H1 (cell line): Measurements from ENCODE around the gene CLIC1. TPM values are rescaled to one million over a fixed set of nuclear protein-coding genes. Genes with fewer than 3 reads are reported as not detected.

Source experiments
- CTCF ChIA-PET: fragments of 300-600 bp; sonication (Branson Sonifier 250); formaldehyde crosslinking; loops from one replicate; lab custom pipeline; 2021; ENCODE audit not compliant: partially characterized antibody; lab: Charles Lee
- POLR2A ChIA-PET: fragments of 300-600 bp; sonication (Branson Sonifier 250); formaldehyde crosslinking; loops from one replicate; lab custom pipeline; 2021; ENCODE audit warnings: inconsistent platforms; ENCODE audit not compliant: partially characterized antibody; lab: Charles Lee
- DNase-seq, 2 experiments: peaks; one replicate each; pipeline versions ENCODE4 v3.0.0 to v3.0.0-alpha.2; 2010 to 2022; ENCODE audit warnings: low spot score in 2 of 2, low read depth in 1 of 2, mixed read lengths in 1 of 2
- FAIRE-seq: peaks from 2 replicates; lab custom pipeline; 2011; peaks lifted over from hg19 to GRCh38; lab: Jason Lieb, UNC
- H2AFZ ChIP-seq: 2 replicates; pipeline ENCODE4 v1.8.1; 2012; ENCODE audit warnings: low read length, inconsistent platforms
- H2AK5ac ChIP-seq: 2 replicates; pipeline ENCODE4 v1.6.1; 2013; ENCODE audit warnings: low read depth, low read length
- H2BK120ac ChIP-seq: replicated peaks from 2 replicates; pipeline ENCODE3; 2013; ENCODE audit warnings: low read depth, low read length, inconsistent platforms
- H2BK12ac ChIP-seq: 2 replicates; pipeline ENCODE4 v1.6.1; 2013; ENCODE audit warnings: low read depth, low read length
- H2BK15ac ChIP-seq: 2 replicates; pipeline ENCODE4 v1.6.1; 2013; ENCODE audit warnings: low read length
- H2BK20ac ChIP-seq: 2 replicates; pipeline ENCODE4 v1.6.1; 2013; ENCODE audit warnings: low read length
- H2BK5ac ChIP-seq: 2 replicates; pipeline ENCODE4 v1.6.1; 2013; ENCODE audit warnings: low read depth, low read length
- H3K14ac ChIP-seq: 2 replicates; pipeline ENCODE4 v1.6.1; 2013; ENCODE audit warnings: inconsistent platforms; ENCODE audit not compliant: insufficient read length
- H3K18ac ChIP-seq: 2 replicates; pipeline ENCODE4 v1.6.1; 2013; ENCODE audit warnings: low read length; ENCODE audit errors: extremely low read depth
- H3K23ac ChIP-seq: 2 replicates; pipeline ENCODE4 v1.6.1; 2013; ENCODE audit warnings: inconsistent platforms; ENCODE audit not compliant: insufficient read length
- H3K23me2 ChIP-seq: 2 replicates; pipeline ENCODE4 v1.6.1; 2013; ENCODE audit warnings: low read depth, low read length
- H3K27ac ChIP-seq: 2 replicates; pipeline ENCODE4 v1.6.1; 2011; ENCODE audit warnings: low read depth, low read length, inconsistent platforms
- H3K27me3 ChIP-seq, 4 experiments: replicated peaks in 1 of 4; 1 replicate in 1 of 4; 2 replicates in 3 of 4; pipeline versions ENCODE4 v1.6.1 to v1.8.1; 2011 to 2013; ENCODE audit warnings: low read length in 3 of 4, mild to moderate bottlenecking in 3 of 4, inconsistent platforms in 2 of 4, mixed read lengths in 2 of 4, moderate library complexity in 1 of 4; ENCODE audit not compliant: control insufficient read depth in 3 of 4, insufficient read depth in 3 of 4; ENCODE audit errors: extremely low read depth in 1 of 4
- H3K36me3 ChIP-seq, 4 experiments: 2 replicates each; pipeline versions ENCODE4 v1.6.1 to v1.8.1; 2011 to 2013; ENCODE audit warnings: mild to moderate bottlenecking in 4 of 4, low read length in 3 of 4, moderate library complexity in 2 of 4, control low read depth in 1 of 4, inconsistent platforms in 1 of 4; ENCODE audit not compliant: insufficient read depth in 4 of 4, control insufficient read depth in 2 of 4
- H3K4ac ChIP-seq: replicated peaks from 2 replicates; pipeline ENCODE3; 2013; ENCODE audit warnings: low read length, low read depth, mixed read lengths, inconsistent platforms; ENCODE audit not compliant: insufficient read length
- H3K4me1 ChIP-seq, 4 experiments: replicated peaks in 1 of 4; 1 replicate in 1 of 4; 2 replicates in 3 of 4; pipeline versions ENCODE4 v1.6.1 to v1.8.1; 2011 to 2013; ENCODE audit warnings: low read length in 3 of 4, inconsistent platforms in 2 of 4, mixed read lengths in 1 of 4; ENCODE audit not compliant: insufficient read depth in 4 of 4, control insufficient read depth in 3 of 4
- H3K4me2 ChIP-seq, 2 experiments: 2 replicates each; pipeline versions ENCODE4 v1.6.1 to v1.8.1; 2011 to 2013; ENCODE audit warnings: low read depth in 2 of 2, low read length in 2 of 2, control low read depth in 1 of 2, inconsistent platforms in 1 of 2, mild to moderate bottlenecking in 1 of 2; ENCODE audit not compliant: insufficient read depth in 1 of 2
- H3K4me3 ChIP-seq, 4 experiments: fragments of 200-600, 300-600 bp in 1 of 4; sonication (generic), shearing (Covaris generic), sonication (Bioruptor Twin) in 1 of 4; 2 replicates each; pipeline versions ENCODE4 v1.5.1 to v1.8.1; 2011 to 2016; ENCODE audit warnings: low read length in 4 of 4, low read depth in 3 of 4, control low read depth in 2 of 4, inconsistent platforms in 2 of 4, mild to moderate bottlenecking in 2 of 4, mixed read lengths in 1 of 4, moderate library complexity in 1 of 4; ENCODE audit not compliant: insufficient read depth in 2 of 4; ENCODE audit errors: extremely low read depth in 1 of 4
- H3K56ac ChIP-seq: replicated peaks from 2 replicates; pipeline ENCODE3; 2013; ENCODE audit warnings: low read depth, mild to moderate bottlenecking, mixed read lengths, low read length, inconsistent platforms; ENCODE audit not compliant: insufficient read length
- H3K79me1 ChIP-seq: 2 replicates; pipeline ENCODE4 v1.6.1; 2013; ENCODE audit warnings: low read depth, low read length, control low read depth
- H3K79me2 ChIP-seq, 2 experiments: 2 replicates each; pipeline versions ENCODE4 v1.6.1 to v1.8.1; 2012 to 2013; ENCODE audit warnings: low read length in 2 of 2, mild to moderate bottlenecking in 2 of 2, inconsistent platforms in 1 of 2; ENCODE audit not compliant: insufficient read depth in 2 of 2, control insufficient read depth in 1 of 2
- H3K9ac ChIP-seq, 4 experiments: replicated peaks in 1 of 4; 1 replicate in 1 of 4; 2 replicates in 3 of 4; pipeline versions ENCODE4 v1.6.1 to v1.8.1; 2011 to 2013; ENCODE audit warnings: low read depth in 3 of 4, low read length in 3 of 4, control low read depth in 2 of 4, mild to moderate bottlenecking in 2 of 4, moderate library complexity in 2 of 4, inconsistent platforms in 1 of 4; ENCODE audit errors: extremely low read depth in 1 of 4
- H3K9me3 ChIP-seq, 2 experiments: 2 replicates each; pipeline versions ENCODE4 v1.6.1 to v1.8.1; 2012 to 2013; ENCODE audit warnings: mild to moderate bottlenecking in 2 of 2, moderate library complexity in 2 of 2, control low read depth in 1 of 2, inconsistent platforms in 1 of 2, low read depth in 1 of 2, low read length in 1 of 2, mixed read lengths in 1 of 2; ENCODE audit not compliant: insufficient read depth in 2 of 2
- H4K20me1 ChIP-seq, 2 experiments: replicated peaks in 1 of 2; 2 replicates each; pipeline versions ENCODE3 to v1.8.1; 2011 to 2013; ENCODE audit warnings: inconsistent platforms in 2 of 2, low read length in 2 of 2, mild to moderate bottlenecking in 1 of 2; ENCODE audit not compliant: insufficient read depth in 2 of 2, control insufficient read depth in 1 of 2
- H4K5ac ChIP-seq: 2 replicates; pipeline ENCODE4 v1.6.1; 2013; ENCODE audit warnings: low read length, low read depth, mixed read lengths, inconsistent platforms; ENCODE audit not compliant: insufficient read length
- H4K8ac ChIP-seq: 2 replicates; pipeline ENCODE4 v1.8.0; 2013; ENCODE audit warnings: mild to moderate bottlenecking, moderate library complexity, low read length, inconsistent platforms; ENCODE audit not compliant: insufficient read depth; ENCODE audit errors: extremely low read depth
- H4K91ac ChIP-seq: replicated peaks from 2 replicates; pipeline ENCODE3; 2013; ENCODE audit warnings: low read length, mixed read lengths, inconsistent platforms; ENCODE audit not compliant: insufficient read length
- POLR2A ChIP-seq, 2 experiments: IDR thresholded peaks; 1 replicate in 1 of 2; 2 replicates in 1 of 2; pipeline ENCODE4 v1.6.1; 2011; ENCODE audit warnings: low read depth in 2 of 2, low read length in 2 of 2, mild to moderate bottlenecking in 2 of 2; ENCODE audit errors: control extremely low read depth in 1 of 2
- SIRT6 ChIP-seq: IDR thresholded peaks from one replicate; pipeline ENCODE4 v1.7.1; 2012; ENCODE audit warnings: low read length, inconsistent platforms
- WGBS, 2 experiments: shearing (Covaris generic) in 1 of 2; methylation state at CpG; one replicate each; pipeline versions ENCODE4 v1.1.6 to v1.1.7; 2013 to 2015; ENCODE audit warnings: low lambda C conversion rate in 2 of 2, mixed read lengths in 2 of 2, inconsistent platforms in 1 of 2, low coverage in 1 of 2, missing lambda C conversion rate in 1 of 2; ENCODE audit not compliant: insufficient replicate concordance in 2 of 2, insufficient coverage in 1 of 2, insufficient read length in 1 of 2; ENCODE audit errors: extremely low coverage in 1 of 2, missing lambda C conversion rate in 1 of 2; 5-methylcytosine and 5-hydroxymethylcytosine counted together
- polyA plus RNA-seq, 7 experiments: library from polyadenylated mRNA; depleted of rRNA in 3 of 7; stranded (reverse) in 5 of 7; unstranded in 2 of 7; fragments of >200 nt in 5 of 7; fragments of 200-250 nt in 2 of 7; gene quantifications; 1 replicate in 5 of 7; 2 replicates in 1 of 7; 4 replicates in 1 of 7; pipeline versions ENCODE4 v1.2.1 to v1.2.3, GENCODE V29; 2011 to 2013; ENCODE audit warnings: missing spikeins in 2 of 7, mixed read lengths in 2 of 7
- total RNA-seq: library from RNA; stranded (reverse); fragmentation: NEBNext Ultra II Directional; extraction: Animal tissue kit (Norgen Biotek cat#: 25700); gene quantifications from 2 replicates; pipeline ENCODE4 v1.2.1, GENCODE V29; 2021

The CLIC1 gene
- total and polyA plus RNA-seq, 2 of the 8 experiments (the other 6 are each of a cell fraction or from before 2014, with no cell fraction given), result 250 to 277 TPM

GRCh38 chr6:31723980-31724691 lies 12.2 kb downstream of the CLIC1 start:
- no peak for FAIRE-seq
- Histone ChIP-seq H3K4me3 (no peak overlapping the region), H4K5ac (no peak overlapping the region)

More at GRCh38 chr6:31723980-31724691, 12.2 kb downstream of the CLIC1 start:
- peaks cover under 1% of the 10 kb centered on the region; the same call in 1 of the 2 replicates for H3K23me2 ChIP-seq
- TF ChIP-seq POLR2A (IDR thresholded peaks at IDR 0.05; ENCODE audit: control extremely low read depth in 1 of 2, low read depth in 2 of 2, low read length in 2 of 2) (no peak), SIRT6 (no peak)
- 95% methylated on average over 20 of the region's 25 CpGs; no CpG with 5 or more reads in 1 of the 2 experiments for WGBS, 2 experiments
- H3K9ac ChIP-seq, result no peak overlapping the region
- H3K14ac ChIP-seq, result no peak overlapping the region
- no peak overlapping the region for H3K4me2 ChIP-seq
- no peak overlapping the region for H4K91ac ChIP-seq
- H2AFZ ChIP-seq, result no peak overlapping the region
- no peak overlapping the region for H2BK5ac ChIP-seq
- no peak overlapping the region for H3K4ac ChIP-seq
- ChIA-PET POLR2A (interaction anchor here (0.9 to 7.2 kb wide), 16 partner anchors 9 to 118 kb away, joined by 3 to 73 read pairs (median 4); partner anchors contain the start of genes ABHD16A, CLIC1, GPANK1 and LY6G6D), CTCF (interaction anchor here (0.5 to 8.9 kb wide), 15 partner anchors 9 to 1050 kb away, joined by 3 to 89 read pairs (median 4); partner anchors contain the start of genes CLIC1 and LY6G6D)
- no peaks in the 10 kb centered on the region for H4K20me1 ChIP-seq
- no peaks in the 10 kb centered on the region for H3K27me3 ChIP-seq
- H2BK20ac ChIP-seq, result no peak overlapping the region
- H2BK15ac ChIP-seq, result no peak overlapping the region
- no peak overlapping the region for H3K56ac ChIP-seq
- no peak for DNase-seq
- H3K23ac ChIP-seq, result no peak overlapping the region
- H3K27ac ChIP-seq, result no peak overlapping the region
- no peak overlapping the region; the same call in 1 of the 2 replicates for H3K18ac ChIP-seq
- peaks cover 0 to 10% (median 6%) of the 10 kb centered on the region in 4 experiments; a peak in 6 of 7 replicates for H3K4me1 ChIP-seq
- no peaks in the 10 kb centered on the region for H3K9me3 ChIP-seq
- no peak overlapping the region; the same call in 1 of the 2 replicates for H4K8ac ChIP-seq
- 0 out of 2 replicates have a peak, but pooled peaks cover 3% of the 10 kb centered on the region for H3K79me1 ChIP-seq
- no peak overlapping the region for H2AK5ac ChIP-seq
- H3K79me2 ChIP-seq, result no peaks in the 10 kb centered on the region
- no peak overlapping the region for H2BK120ac ChIP-seq
- peaks cover 0 to 12% (median 11%) of the 10 kb centered on the region in 4 experiments; a peak in 5 of 8 replicates for H3K36me3 ChIP-seq
- H2BK12ac ChIP-seq, result no peak overlapping the region
